ENCODE data around the gene PAX1. TPM values are rescaled to one million over a fixed set of nuclear protein-coding genes. Genes with fewer than 3 reads are reported as not detected.

Gene PAX1
- total RNA-seq, 2 donors from 2014 or later: not detected

- H3K27ac ChIP-seq: no peak overlapping the region
- no peak overlapping the region for H3K4me3 ChIP-seq
- TF ChIP-seq, protein P1, sequence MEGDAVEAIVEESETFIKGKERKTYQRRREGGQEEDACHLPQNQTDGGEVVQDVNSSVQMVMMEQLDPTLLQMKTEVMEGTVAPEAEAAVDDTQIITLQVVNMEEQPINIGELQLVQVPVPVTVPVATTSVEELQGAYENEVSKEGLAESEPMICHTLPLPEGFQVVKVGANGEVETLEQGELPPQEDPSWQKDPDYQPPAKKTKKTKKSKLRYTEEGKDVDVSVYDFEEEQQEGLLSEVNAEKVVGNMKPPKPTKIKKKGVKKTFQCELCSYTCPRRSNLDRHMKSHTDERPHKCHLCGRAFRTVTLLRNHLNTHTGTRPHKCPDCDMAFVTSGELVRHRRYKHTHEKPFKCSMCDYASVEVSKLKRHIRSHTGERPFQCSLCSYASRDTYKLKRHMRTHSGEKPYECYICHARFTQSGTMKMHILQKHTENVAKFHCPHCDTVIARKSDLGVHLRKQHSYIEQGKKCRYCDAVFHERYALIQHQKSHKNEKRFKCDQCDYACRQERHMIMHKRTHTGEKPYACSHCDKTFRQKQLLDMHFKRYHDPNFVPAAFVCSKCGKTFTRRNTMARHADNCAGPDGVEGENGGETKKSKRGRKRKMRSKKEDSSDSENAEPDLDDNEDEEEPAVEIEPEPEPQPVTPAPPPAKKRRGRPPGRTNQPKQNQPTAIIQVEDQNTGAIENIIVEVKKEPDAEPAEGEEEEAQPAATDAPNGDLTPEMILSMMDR (IDR thresholded peaks at IDR 0.05): no peak
- H3K4me1 ChIP-seq: no peaks in the 10 kb centered on the region
- no peaks in the 10 kb centered on the region for H3K36me3 ChIP-seq
- peaks cover 39% of the 10 kb centered on the region for H3K27me3 ChIP-seq
- H3K9ac ChIP-seq (ENCODE audit: low read depth in 2 of 2, low read length in 2 of 2): no peak overlapping the region
- no peaks in the 10 kb centered on the region for H3K9me3 ChIP-seq
- intact Hi-C loops (cut with DNase I): no loop called here
- no peak for DNase-seq
Measured at GRCh38 chr20:21698494-21699215, 6.8 kb upstream of the PAX1 start.

DNA sequence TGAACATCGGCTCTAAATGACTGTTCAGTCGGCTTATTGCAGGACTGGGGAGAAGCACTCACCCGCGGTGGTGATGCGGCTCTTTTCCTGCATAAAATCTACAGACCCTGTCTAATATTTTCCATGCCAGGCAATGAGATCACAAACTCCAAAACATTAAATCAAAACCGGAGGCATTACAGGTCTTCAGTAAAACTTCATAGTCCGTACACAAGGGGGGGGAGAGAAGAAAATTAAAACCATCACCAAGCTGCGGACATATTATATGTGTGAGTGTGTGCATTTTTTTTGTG is 6.3 kb upstream of the PAX1 start:
- Histone ChIP-seq H3K36me3 (no peaks in the 10 kb centered on the region), H3K9ac (ENCODE audit: low read depth in 2 of 2, low read length in 2 of 2) (no peak overlapping the region), H3K27me3 (peaks cover 44% of the 10 kb centered on the region), H3K4me3 (no peak overlapping the region), H3K4me1 (no peaks in the 10 kb centered on the region), H3K9me3 (no peaks in the 10 kb centered on the region), H3K27ac (no peak overlapping the region)
- DNase-seq: no peak
- TF ChIP-seq, protein P1 (IDR thresholded peaks at IDR 0.05): no peak
- intact Hi-C loops (cut with DNase I): no loop called here

- TF ChIP-seq, protein P1 (IDR thresholded peaks at IDR 0.05): no peak
- no peak for DNase-seq
- intact Hi-C loops (cut with DNase I): no loop called here
- Histone ChIP-seq H3K4me1 (no peaks in the 10 kb centered on the region), H3K27ac (no peak overlapping the region), H3K27me3 (peaks cover 61% of the 10 kb centered on the region), H3K4me3 (no peak overlapping the region), H3K9me3 (no peaks in the 10 kb centered on the region), H3K36me3 (no peaks in the 10 kb centered on the region), H3K9ac (ENCODE audit: low read depth in 2 of 2, low read length in 2 of 2) (no peak overlapping the region)
Measured at GRCh38 chr20:21701171-21701876, 4.1 kb upstream of the PAX1 start.

DNA sequence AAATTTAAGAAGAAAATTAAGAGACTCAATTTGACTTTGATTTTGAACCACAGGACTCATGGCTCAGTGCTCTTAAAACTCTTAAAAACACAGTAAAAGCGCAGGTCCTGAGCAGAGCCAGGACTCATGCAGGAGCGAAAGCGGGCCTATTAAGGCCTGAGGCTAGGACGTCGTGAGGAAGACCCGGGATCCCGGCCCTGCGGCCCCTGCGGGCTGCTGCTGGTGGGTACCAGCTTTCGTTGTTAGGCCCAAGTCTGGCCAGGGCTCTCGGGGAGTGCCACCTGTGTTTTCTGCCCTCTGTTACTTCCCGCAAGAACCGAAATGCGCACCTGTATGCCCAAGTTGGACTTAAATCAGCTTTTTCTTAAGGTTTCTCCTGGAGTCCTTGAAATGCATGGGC is 3.4 kb upstream of the PAX1 start:
- intact Hi-C loops (cut with DNase I): no loop called here
- no peaks in the 10 kb centered on the region for H3K9me3 ChIP-seq
- H3K36me3 ChIP-seq: no peaks in the 10 kb centered on the region
- TF ChIP-seq, protein P1 (IDR thresholded peaks at IDR 0.05): no peak
- no peak for DNase-seq
- H3K27ac ChIP-seq: no peak overlapping the region
- H3K27me3 ChIP-seq: peaks cover 68% of the 10 kb centered on the region
- H3K9ac ChIP-seq (ENCODE audit: low read depth in 2 of 2, low read length in 2 of 2): no peak overlapping the region
- no peak overlapping the region for H3K4me3 ChIP-seq
- no peaks in the 10 kb centered on the region for H3K4me1 ChIP-seq

DNA sequence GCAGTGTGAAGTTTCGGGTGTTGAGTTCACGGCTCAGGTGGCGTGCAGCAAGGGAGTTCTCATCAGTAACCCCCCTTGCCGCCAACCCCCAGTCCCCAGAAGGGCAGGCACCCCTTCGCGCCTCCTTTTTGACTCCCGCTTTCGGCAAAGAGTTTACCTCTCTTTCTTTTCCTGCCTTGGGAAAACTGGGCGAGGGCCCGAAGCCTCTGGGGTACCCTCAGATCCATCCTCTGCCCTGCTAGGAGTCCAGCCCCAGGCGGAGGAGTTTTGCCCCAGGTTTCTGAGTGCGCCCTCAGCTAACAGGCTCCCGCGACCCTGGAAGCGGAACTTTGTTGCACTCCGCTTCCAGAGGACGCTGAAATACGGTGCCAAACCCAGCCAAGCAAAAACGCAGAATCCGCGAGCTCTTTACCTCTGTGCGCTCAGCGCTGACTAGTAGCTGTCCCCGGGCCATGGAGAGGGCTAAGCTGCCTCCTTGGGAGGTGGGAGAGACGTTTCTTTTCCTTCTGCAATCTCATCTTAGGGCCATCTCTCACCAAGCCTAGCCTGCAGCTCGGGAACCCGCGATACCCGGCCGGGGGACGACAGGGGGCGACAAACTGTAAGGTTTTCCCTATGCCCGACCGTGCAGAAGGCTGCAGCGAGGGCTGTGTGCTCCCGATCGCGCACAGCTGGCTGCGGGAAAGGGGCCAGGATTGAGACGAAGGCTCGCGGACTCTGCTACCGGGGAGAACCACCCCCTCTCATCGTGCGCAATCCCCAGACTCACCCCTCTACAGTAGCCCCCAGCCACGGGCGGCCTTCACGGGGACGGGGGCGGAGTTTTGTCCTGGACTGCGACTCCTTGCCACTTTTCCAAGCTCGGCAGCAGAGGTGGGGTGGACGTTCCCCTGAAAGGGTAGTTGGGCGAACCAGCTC is 2.7 kb upstream of the PAX1 start:
- Histone ChIP-seq H3K27ac (no peak overlapping the region), H3K9ac (ENCODE audit: low read depth in 2 of 2, low read length in 2 of 2) (no peak overlapping the region), H3K4me1 (no peaks in the 10 kb centered on the region), H3K9me3 (no peaks in the 10 kb centered on the region), H3K36me3 (no peaks in the 10 kb centered on the region), H3K27me3 (peaks cover 75% of the 10 kb centered on the region), H3K4me3 (no peak overlapping the region)
- DNase-seq: peak; percentile 49
- intact Hi-C loops (cut with DNase I): no loop called here
- TF ChIP-seq, protein P1 (IDR thresholded peaks at IDR 0.05): peak; percentile 30

Measured in colonic mucosa (tissue), 4 donors.